Esophagus squamous epithelium (tissue), 5 donors: Measurements from ENCODE around the gene TUBGCP3. TPM values are rescaled to one million over a fixed set of nuclear protein-coding genes. Genes with fewer than 3 reads are reported as not detected.

Experiments
- DNase-seq: peaks from one replicate; lab custom pipeline; 2025; lab: John Stamatoyannopoulos, UW
- H3K27ac ChIP-seq, 4 donors: fragments of 200-600 bp; sonication (generic); one replicate each; pipeline ENCODE4 v1.5.1; 2016 to 2019; ENCODE audit warnings: mild to moderate bottlenecking in 1 of 4
- H3K27me3 ChIP-seq, 4 donors: fragments of 200-600 bp; sonication (generic); 1 replicate in 3 of 4; 2 replicates in 1 of 4; pipeline versions ENCODE4 v1.5.1 to v1.6.0; 2017 to 2021; ENCODE audit warnings: antibody characterized with exemption in 1 of 4
- H3K36me3 ChIP-seq, 3 donors: fragments of 200-600 bp; sonication (generic); one replicate each; pipeline ENCODE4 v1.5.1; 2016 to 2019
- H3K4me1 ChIP-seq, 3 donors: fragments of 200-600 bp; sonication (generic); one replicate each; pipeline ENCODE4 v1.5.1; 2017 to 2019
- H3K4me3 ChIP-seq, 4 donors: fragments of 200-600 bp; sonication (generic); 1 replicate in 3 of 4; 2 replicates in 1 of 4; pipeline ENCODE4 v1.5.1; 2016 to 2019; ENCODE audit warnings: mild to moderate bottlenecking in 2 of 4, moderate library complexity in 1 of 4
- H3K9me3 ChIP-seq, 3 donors: fragments of 200-600 bp; sonication (generic); one replicate each; pipeline ENCODE4 v1.5.1; 2016 to 2019
- CTCF ChIP-seq, 6 experiments: fragments of 450-650 bp in 4 of 6; fragments of 200-600 bp in 2 of 6; sonication (generic) in 2 of 6; IDR thresholded peaks; one replicate each; pipeline ENCODE4 v1.5.1; 2016 to 2019; ENCODE audit warnings: antibody characterized with exemption in 6 of 6, mild to moderate bottlenecking in 4 of 6, moderate library complexity in 4 of 6
- POLR2A ChIP-seq, 4 donors: fragments of 450-650 bp; IDR thresholded peaks; one replicate each; pipeline ENCODE4 v1.6.1; 2017; ENCODE audit warnings: antibody characterized with exemption in 4 of 4, mild to moderate bottlenecking in 4 of 4, moderate library complexity in 3 of 4
- WGBS, 2 donors: methylation state at CpG; one replicate each; pipeline ENCODE4 v1.1.5; 2018; 5-methylcytosine and 5-hydroxymethylcytosine counted together
- intact Hi-C: fragments of 100-400 bp; cut with DNase I; formaldehyde crosslinking; loops from one replicate; pipeline ENCODE4 v1.15.0; 2022
- total RNA-seq, 4 donors: library from RNA; depleted of rRNA; stranded (reverse); fragments of >200 nt; gene quantifications; one replicate each; pipeline ENCODE4 v1.1.0, GENCODE V29; 2016
- donor health status: DM: yes; HTN: yes; CAD: no.

The TUBGCP3 gene
- total RNA-seq, 4 donors from 2014 or later = 12.9 to 29.4 (median 18.9) TPM

DNA sequence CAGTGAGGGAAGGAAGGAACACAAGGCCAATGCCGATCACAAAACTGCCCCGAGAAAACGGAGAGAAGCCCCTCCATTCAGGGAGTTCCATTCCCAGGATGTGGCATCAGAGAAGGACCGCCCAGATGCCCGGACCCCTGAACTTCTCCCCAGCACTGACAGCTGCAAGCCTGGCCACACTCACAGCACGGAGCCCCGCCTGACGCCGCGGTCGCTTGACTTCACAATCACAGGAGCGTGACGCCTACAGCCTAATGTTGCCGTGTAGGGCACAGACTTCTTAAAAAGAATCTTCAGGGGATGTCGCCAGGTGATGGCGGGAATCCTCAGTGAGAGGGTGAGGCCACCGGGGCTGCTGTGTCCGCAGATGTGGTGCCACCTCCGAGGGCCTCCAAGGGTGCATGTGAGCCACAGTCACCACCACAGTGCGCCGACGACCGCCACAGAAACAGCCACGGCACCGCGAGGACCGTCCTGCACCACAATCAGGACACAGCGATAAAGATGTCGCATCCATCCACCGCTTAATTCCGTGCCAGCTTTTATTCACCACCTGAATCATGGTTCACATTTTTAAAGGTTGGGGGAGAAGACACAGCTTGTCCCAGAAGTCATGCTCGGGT, 134.6 kb downstream of the TUBGCP3 start:
- intact Hi-C loops = no loop called here
- WGBS, 2 donors = 88 to 90% methylated on average over 9 to 14 of the region's 32 CpGs

GRCh38 chr13:112452380-112453206, 135.4 kb downstream of the TUBGCP3 start:
- 90 to 100% methylated on average over 1 to 4 of the region's 36 CpGs for WGBS, 2 donors
- H3K4me1 ChIP-seq = peaks cover 0 to 4% (median 0%) of the 10 kb centered on the region in 3 donors
- no peaks in the 10 kb centered on the region for H3K36me3 ChIP-seq
- peaks cover 0 to 78% (median 0%) of the 10 kb centered on the region in 4 donors for H3K27me3 ChIP-seq
- H3K27ac ChIP-seq = no peak overlapping the region
- no peak for DNase-seq
- no peak overlapping the region for H3K4me3 ChIP-seq
- no peak for TF ChIP-seq CTCF (IDR thresholded peaks at IDR 0.05)
- no peak for TF ChIP-seq POLR2A (IDR thresholded peaks at IDR 0.05)
- H3K9me3 ChIP-seq = no peaks in the 10 kb centered on the region
- intact Hi-C loops = no loop called here

More for the DNA sequence above, 134.6 kb downstream of the TUBGCP3 start:
- Histone ChIP-seq H3K27me3 (peaks cover 0 to 71% (median 0%) of the 10 kb centered on the region in 4 donors), H3K4me1 (peaks cover 0 to 4% (median 0%) of the 10 kb centered on the region in 3 donors), H3K27ac (no peak overlapping the region), H3K4me3 (no peak overlapping the region), H3K9me3 (no peaks in the 10 kb centered on the region), H3K36me3 (no peaks in the 10 kb centered on the region)
- no peak for DNase-seq
- TF ChIP-seq POLR2A (IDR thresholded peaks at IDR 0.05) (no peak), CTCF (IDR thresholded peaks at IDR 0.05) (no peak)

DNA sequence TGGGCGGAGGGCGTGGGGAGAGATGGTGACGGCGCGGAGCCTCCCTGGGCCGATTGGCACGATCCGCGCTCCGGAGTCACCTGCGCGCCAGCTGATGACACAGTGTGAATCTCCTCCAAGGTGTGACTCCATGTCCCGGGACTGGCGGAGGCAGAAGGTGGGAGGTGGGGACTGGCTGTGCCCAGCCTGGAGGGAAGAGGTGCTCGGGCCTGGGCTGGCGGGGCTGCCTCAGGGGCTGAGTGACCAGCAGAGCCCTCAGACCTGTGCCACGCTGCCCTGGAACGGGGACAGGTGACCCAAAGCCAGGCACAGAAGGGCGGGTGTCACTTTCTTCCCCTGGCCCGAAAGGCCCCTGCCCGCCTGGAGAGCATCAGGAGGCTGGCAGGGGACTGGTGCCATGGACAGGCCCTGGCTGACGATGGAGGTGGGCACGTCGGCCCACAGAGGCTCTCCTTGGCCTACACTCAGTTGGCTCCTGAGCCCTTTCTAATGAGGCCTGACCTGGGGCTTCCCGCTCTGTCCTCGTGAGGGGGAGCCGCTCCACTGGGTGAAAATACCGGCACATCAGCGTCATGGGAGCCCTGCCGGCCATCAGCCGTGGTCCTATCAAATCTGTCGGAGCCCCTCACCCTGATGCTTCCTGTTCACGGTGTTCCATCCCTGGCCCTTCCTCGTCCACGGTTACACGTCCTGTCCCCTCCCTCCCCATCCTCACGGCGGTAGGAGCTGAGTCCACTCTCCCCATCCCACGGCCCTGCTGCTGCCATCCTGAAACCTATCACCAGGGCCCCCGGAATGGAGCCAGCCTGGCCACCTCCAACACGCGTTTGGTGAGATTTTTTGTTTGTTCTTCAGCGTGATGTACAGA, 136.2 kb downstream of the TUBGCP3 start:
- no peak for DNase-seq
- intact Hi-C loops = no loop called here
- WGBS, 2 donors = 60 to 83% methylated on average over 10 to 21 of the region's 43 CpGs
- H3K4me3 ChIP-seq = no peak overlapping the region
- no peaks in the 10 kb centered on the region for H3K9me3 ChIP-seq
- TF ChIP-seq POLR2A (IDR thresholded peaks at IDR 0.05) (no peak), CTCF (IDR thresholded peaks at IDR 0.05) (no peak)
- peaks cover 0 to 4% (median 0%) of the 10 kb centered on the region in 3 donors for H3K4me1 ChIP-seq
- peaks cover 0 to 82% (median 0%) of the 10 kb centered on the region in 4 donors for H3K27me3 ChIP-seq
- no peaks in the 10 kb centered on the region for H3K36me3 ChIP-seq
- no peak overlapping the region for H3K27ac ChIP-seq

DNA sequence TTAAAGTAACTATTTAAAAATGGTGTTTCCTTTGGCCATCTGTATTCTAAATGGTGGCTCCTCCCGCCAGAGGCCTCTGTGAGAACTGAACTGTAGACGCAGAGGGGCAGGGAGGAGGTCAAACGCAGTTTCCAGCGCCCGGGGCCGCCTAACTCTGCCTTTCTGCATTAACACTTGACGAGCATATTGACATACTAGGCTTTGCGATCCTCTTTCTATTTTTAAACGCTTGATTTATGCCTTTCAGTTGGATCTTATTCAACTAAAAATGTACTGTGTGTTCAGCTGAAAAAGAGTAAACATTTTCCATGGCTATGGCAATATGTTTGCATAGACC, 137.1 kb downstream of the TUBGCP3 start:
- TF ChIP-seq POLR2A (IDR thresholded peaks at IDR 0.05) = no peak
- no peak for TF ChIP-seq CTCF (IDR thresholded peaks at IDR 0.05)
- H3K4me3 ChIP-seq = no peak overlapping the region
- no peak for DNase-seq
- H3K9me3 ChIP-seq = no peaks in the 10 kb centered on the region
- no peaks in the 10 kb centered on the region for H3K36me3 ChIP-seq
- intact Hi-C loops = no loop called here
- peaks cover 0 to 4% (median 0%) of the 10 kb centered on the region in 3 donors for H3K4me1 ChIP-seq
- H3K27me3 ChIP-seq = peaks cover 0 to 83% (median 0%) of the 10 kb centered on the region in 4 donors
- WGBS, 2 donors = 19 to 30% methylated on average over 8 to 9 of the region's 9 CpGs
- no peak overlapping the region for H3K27ac ChIP-seq
